Right lobe of liver (tissue), 6 donors: Measurements from ENCODE around the gene AKAP13. TPM values are rescaled to one million over a fixed set of nuclear protein-coding genes. Genes with fewer than 3 reads are reported as not detected.

Source experiments
- ATAC-seq, 4 donors: fragments of 200-7000 bp; cut with Tn5 transposase; one replicate each; pipeline ENCODE4 v1.9.1; 2020; ENCODE audit warnings: mild to moderate bottlenecking in 4 of 4, moderate library complexity in 4 of 4
- DNase-seq, 3 donors: peaks; one replicate each; pipeline ENCODE4 v3.0.0-alpha.2; 2020
- H3K27ac ChIP-seq, 3 donors: fragments of 200-600 bp; one replicate each; pipeline ENCODE4 v1.8.0; 2022
- H3K27me3 ChIP-seq, 2 donors: fragments of 200-600 bp; one replicate each; pipeline ENCODE4 v1.8.0; 2022
- H3K36me3 ChIP-seq, 4 donors: fragments of 200-600 bp; sonication (generic) in 1 of 4; one replicate each; pipeline versions ENCODE4 v1.5.1 to v1.8.0; 2017 to 2022; ENCODE audit warnings: control low read depth in 1 of 4
- H3K4me1 ChIP-seq, 4 donors: fragments of 200-600 bp; sonication (generic) in 1 of 4; one replicate each; pipeline versions ENCODE4 v1.5.1 to v1.8.0; 2017 to 2022; ENCODE audit warnings: control low read depth in 1 of 4
- H3K4me3 ChIP-seq, 3 donors: fragments of 200-600 bp; one replicate each; pipeline ENCODE4 v1.8.0; 2022
- H3K9me3 ChIP-seq, 4 donors: fragments of 200-600 bp; sonication (generic) in 1 of 4; one replicate each; pipeline versions ENCODE4 v1.5.1 to v1.8.0; 2017 to 2022; ENCODE audit warnings: control low read depth in 1 of 4
- POLR2A ChIP-seq: fragments of 450-650 bp; IDR thresholded peaks from one replicate; pipeline ENCODE4 v1.6.1; 2017; ENCODE audit warnings: antibody characterized with exemption, mild to moderate bottlenecking
- WGBS: methylation state at CpG from one replicate; pipeline ENCODE4 v1.1.6; 2018; ENCODE audit warnings: low coverage, low lambda C conversion rate; ENCODE audit not compliant: insufficient coverage; ENCODE audit errors: missing lambda C conversion rate; 5-methylcytosine and 5-hydroxymethylcytosine counted together
- intact Hi-C, 2 donors: fragments of 100-400 bp; cut with DNase I; formaldehyde crosslinking; loops; one replicate each; pipeline versions ENCODE4 v1.11.2 to v1.14.1; 2022
- total RNA-seq, 6 experiments: library from RNA; depleted of rRNA in 2 of 6; stranded (reverse); fragments of >200 nt in 2 of 6; fragmentation: NEBNext Ultra II Directional in 3 of 6; extraction: Animal tissue kit (Norgen Biotek cat#: 25700) in 3 of 6; gene quantifications; one replicate each; pipeline versions ENCODE4 v1.1.0 to v1.2.4, GENCODE V29; 2016 to 2023
- TF ChIP-seq, protein P1 (sequence below), 4 donors: fragments of 200-600 bp in 3 of 4; fragments of 450-650 bp in 1 of 4; IDR thresholded peaks; one replicate each; pipeline versions ENCODE4 v1.5.1 to v1.8.0; 2016 to 2022; ENCODE audit warnings: antibody characterized with exemption in 4 of 4, mild to moderate bottlenecking in 2 of 4
- donor health status: DM: no; HTN: yes; CAD: no.
- donor health status: DM: no; HTN: no; CAD: no.
- donor health status: DM: no; HTN: no; CAD: no.
- donor health status: DM: no; HTN: yes; CAD: no.
- donor health status: DM: no; HTN: yes; CAD: no.

Gene AKAP13
- total RNA-seq, 6 experiments from 2014 or later = 50.1 to 73.1 (median 63.9) TPM

DNA sequence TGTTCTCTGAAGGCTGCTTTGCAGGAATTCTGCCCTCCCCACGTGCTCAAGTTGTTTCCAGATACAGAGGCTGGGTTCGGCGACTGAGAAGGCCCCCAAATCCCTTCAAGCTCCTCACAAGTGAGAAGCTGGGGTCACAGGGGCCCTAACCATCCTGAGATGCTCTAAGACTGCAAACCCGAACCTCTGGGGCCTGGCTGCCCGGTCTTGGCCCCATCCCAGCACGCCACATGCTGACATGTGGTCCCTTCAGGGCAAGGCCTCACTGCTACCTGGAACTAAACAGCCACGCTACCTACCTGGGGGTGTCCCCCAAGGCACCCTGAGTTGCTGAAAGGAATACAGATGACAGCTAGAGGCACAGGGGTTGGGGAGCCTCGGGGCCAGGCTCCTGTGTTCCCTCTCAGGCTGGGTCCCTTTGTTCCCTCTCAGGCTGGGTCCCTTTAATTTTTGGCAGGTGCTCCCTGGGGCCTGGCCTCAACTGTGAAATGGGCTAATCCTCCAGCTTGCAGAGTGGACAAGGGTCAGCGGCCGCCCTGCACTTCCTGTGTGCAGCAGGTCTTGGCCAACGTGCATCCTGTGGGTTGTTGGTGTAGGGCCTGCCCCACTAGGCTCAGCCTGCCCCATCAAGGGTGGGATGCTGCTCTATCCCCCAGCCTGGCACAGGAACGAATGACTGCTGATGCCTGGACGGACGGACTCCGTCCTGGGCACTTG is 381.8 kb downstream of the AKAP13 start:
- intact Hi-C loops = no loop called here
- Histone ChIP-seq H3K36me3 (peaks cover 0 to 5% (median 1%) of the 10 kb centered on the region in 4 donors), H3K4me1 (peaks cover 0 to 69% (median 26%) of the 10 kb centered on the region in 4 donors), H3K27me3 (no peaks in the 10 kb centered on the region), H3K4me3 (no peak overlapping the region), H3K9me3 (no peaks in the 10 kb centered on the region), H3K27ac (peak overlapping the region in 1 of 3 donors; percentile 37)
- TF ChIP-seq, protein P1, sequence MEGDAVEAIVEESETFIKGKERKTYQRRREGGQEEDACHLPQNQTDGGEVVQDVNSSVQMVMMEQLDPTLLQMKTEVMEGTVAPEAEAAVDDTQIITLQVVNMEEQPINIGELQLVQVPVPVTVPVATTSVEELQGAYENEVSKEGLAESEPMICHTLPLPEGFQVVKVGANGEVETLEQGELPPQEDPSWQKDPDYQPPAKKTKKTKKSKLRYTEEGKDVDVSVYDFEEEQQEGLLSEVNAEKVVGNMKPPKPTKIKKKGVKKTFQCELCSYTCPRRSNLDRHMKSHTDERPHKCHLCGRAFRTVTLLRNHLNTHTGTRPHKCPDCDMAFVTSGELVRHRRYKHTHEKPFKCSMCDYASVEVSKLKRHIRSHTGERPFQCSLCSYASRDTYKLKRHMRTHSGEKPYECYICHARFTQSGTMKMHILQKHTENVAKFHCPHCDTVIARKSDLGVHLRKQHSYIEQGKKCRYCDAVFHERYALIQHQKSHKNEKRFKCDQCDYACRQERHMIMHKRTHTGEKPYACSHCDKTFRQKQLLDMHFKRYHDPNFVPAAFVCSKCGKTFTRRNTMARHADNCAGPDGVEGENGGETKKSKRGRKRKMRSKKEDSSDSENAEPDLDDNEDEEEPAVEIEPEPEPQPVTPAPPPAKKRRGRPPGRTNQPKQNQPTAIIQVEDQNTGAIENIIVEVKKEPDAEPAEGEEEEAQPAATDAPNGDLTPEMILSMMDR (IDR thresholded peaks at IDR 0.05) = no peak
- TF ChIP-seq POLR2A = peak; percentile 21
- ATAC-seq (peak in 3 of 4 donors; percentile 24 to 53 (median 42)), DNase-seq (peak in 2 of 3 donors; percentile 73 to 78)
- 66% methylated on average over 3 of the region's 15 CpGs for WGBS

DNA sequence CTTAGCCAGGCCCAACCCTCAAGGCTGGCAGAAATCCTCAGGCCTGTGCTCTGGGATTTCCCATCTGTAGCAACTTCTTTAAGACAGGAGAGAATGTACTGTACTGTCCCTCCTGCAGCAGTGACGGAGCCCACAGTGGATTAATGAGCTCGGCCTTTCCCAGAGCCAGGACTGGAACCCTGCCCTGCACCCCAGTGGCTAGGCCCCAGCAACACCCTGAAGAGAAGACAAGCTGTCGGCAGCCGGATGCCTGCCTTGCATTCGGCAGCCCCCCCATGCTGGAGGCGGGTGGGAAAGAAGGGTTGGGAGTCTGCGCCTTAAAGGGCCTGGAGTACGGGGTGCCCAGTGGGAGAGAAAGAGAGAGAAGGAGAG is 382.3 kb downstream of the AKAP13 start:
- H3K27me3 ChIP-seq = no peaks in the 10 kb centered on the region
- ATAC-seq (no peak), DNase-seq (peak in 1 of 3 donors; percentile 53)
- TF ChIP-seq POLR2A = no peak
- TF ChIP-seq, protein P1 (IDR thresholded peaks at IDR 0.05) = no peak
- 57% methylated on average over 5 of the region's 8 CpGs for WGBS
- peaks cover 0 to 5% (median under 1%) of the 10 kb centered on the region in 4 donors for H3K36me3 ChIP-seq
- intact Hi-C loops = no loop called here
- H3K9me3 ChIP-seq = no peaks in the 10 kb centered on the region
- peaks cover 0 to 66% (median 26%) of the 10 kb centered on the region in 4 donors for H3K4me1 ChIP-seq
- no peak overlapping the region for H3K4me3 ChIP-seq
- peak overlapping the region in 1 of 3 donors; percentile 37 for H3K27ac ChIP-seq

DNA sequence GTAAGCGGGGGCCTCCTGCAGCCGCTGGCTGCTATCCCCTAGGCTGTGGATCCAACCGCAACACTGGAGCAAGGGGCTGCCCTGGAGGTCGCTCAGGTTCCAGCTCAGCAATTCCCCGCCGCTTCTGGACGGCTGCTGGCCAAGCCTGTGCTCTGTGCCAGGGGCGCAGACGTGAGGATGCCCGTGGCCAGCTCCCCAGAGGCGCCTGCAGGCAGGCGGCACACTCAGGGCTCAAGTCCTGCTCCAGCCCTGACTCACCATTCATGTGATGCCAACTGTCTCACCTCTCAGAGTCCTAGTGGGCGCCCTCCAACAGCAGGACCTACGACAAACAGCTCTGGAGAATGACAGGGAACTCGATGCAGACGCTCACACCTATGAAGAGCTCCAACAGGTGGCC is 382.8 kb downstream of the AKAP13 start:
- H3K9me3 ChIP-seq = no peaks in the 10 kb centered on the region
- DNase-seq = peak in 1 of 3 donors; percentile 60
- TF ChIP-seq, protein P1 (IDR thresholded peaks at IDR 0.05) = no peak
- TF ChIP-seq POLR2A = no peak
- H3K4me1 ChIP-seq = peaks cover 0 to 62% (median 26%) of the 10 kb centered on the region in 4 donors
- 80% methylated on average over 2 of the region's 16 CpGs for WGBS
- intact Hi-C loops = no loop called here
- no peaks in the 10 kb centered on the region for H3K27me3 ChIP-seq
- H3K36me3 ChIP-seq = peaks cover 0 to 5% (median 0%) of the 10 kb centered on the region in 4 donors
- peak in 2 of 4 donors; percentile 5 to 17 for ATAC-seq
- H3K27ac ChIP-seq = peak overlapping the region in 1 of 3 donors; percentile 37
- H3K4me3 ChIP-seq = no peak overlapping the region

DNA sequence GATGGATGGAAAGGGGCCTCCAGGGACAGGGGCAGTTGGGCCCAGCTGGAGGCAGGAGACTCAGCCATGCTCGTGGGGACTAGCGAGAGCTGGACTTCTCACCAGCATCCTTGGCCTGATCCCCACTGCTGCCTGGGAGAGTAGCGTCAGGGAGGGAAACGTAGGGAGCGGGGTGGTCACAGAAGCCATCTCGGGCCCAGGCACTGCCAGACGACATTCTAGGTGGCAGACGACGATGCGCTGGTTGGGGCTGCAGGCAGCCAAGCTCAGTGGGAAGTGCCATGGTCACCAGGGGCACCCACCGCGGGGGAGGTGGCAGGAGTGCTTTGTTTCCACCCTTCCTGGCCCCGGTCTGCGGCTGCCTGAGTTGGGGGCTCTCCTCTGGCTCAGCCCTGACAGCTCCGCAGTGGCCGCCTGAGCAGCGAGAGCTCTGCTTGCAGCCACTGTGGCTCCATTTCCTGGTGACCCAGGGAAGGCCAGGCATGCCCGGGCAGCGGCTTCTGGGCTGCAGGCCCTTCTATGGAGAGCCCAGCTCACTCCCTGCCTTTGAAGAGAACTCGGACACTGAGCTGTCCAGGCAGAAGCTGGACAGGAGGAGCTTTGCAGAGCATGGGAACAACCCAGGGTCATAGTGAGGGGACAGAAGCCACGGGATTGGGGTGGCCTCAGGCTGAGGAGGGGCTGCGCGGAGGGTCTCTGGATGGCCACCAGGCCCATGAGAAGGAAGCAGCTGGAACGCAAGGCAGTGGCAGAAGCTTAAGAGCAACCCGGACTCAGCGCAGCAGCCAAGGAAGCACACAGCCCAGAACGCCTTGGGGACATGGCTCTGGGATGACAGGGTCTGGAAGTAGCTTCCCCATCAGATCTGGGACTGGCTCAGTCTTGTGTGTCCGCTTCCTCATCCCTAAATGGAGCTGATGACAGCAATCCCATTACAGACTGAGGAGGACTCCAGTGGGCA is 383.6 kb downstream of the AKAP13 start:
- Histone ChIP-seq H3K4me3 (no peak overlapping the region), H3K27ac (peak overlapping the region in 1 of 3 donors; percentile 18), H3K9me3 (no peaks in the 10 kb centered on the region), H3K27me3 (no peaks in the 10 kb centered on the region), H3K4me1 (peaks cover 0 to 55% (median 23%) of the 10 kb centered on the region in 4 donors), H3K36me3 (peaks cover 0 to 5% (median 0%) of the 10 kb centered on the region in 4 donors)
- no peak for ATAC-seq
- 84% methylated on average over 6 of the region's 28 CpGs for WGBS
- TF ChIP-seq, protein P1 (IDR thresholded peaks at IDR 0.05) = no peak
- no peak for TF ChIP-seq POLR2A
- intact Hi-C loops = no loop called here
- no peak for DNase-seq
